GM21825 (cell line): ENCODE data around the gene HES1.
"Not testable (repeated sequence)": the region's sequence is repeated elsewhere in the genome, so short reads cannot be mapped to it uniquely, and the experiment has no call there.

Experiments used
- ATAC-seq: cut with Tn5 transposase; IDR thresholded peaks from one replicate; pipeline ENCODE4 v1.9.1; 2021; ENCODE audit warnings: mild to moderate bottlenecking, moderate library complexity; ENCODE audit not compliant: unreplicated experiment

Gene HES1

GRCh38 chr3:194135806-194136518 lies at the start of gene HES1:
TSS of gene HES1 (plus strand) at chr3:194136148. CDS start at chr3:194136381, 233 bp downstream.
- ATAC-seq: peak; percentile 26

- ATAC-seq: no peak
Observed at GRCh38 chr3:194086388-194087075, 49.4 kb upstream of the HES1 start.

- no peak for ATAC-seq
Observed at GRCh38 chr3:194087280-194087679, 48.7 kb upstream of the HES1 start.

GRCh38 chr3:194087995-194088855 lies 47.7 kb upstream of the HES1 start:
- no peak for ATAC-seq

- peak; percentile 66 for ATAC-seq
Observed at GRCh38 chr3:194089357-194090177, 46.4 kb upstream of the HES1 start.

- not testable (repeated sequence) for ATAC-seq
Observed at GRCh38 chr3:194090178-194090555, 45.8 kb upstream of the HES1 start.

- ATAC-seq: no peak
Observed at GRCh38 chr3:194090716-194091115, 45.2 kb upstream of the HES1 start.

GRCh38 chr3:194091141-194091540 lies 44.8 kb upstream of the HES1 start:
- ATAC-seq: no peak

GRCh38 chr3:194091897-194092296 lies 44.1 kb upstream of the HES1 start:
- ATAC-seq: not testable (repeated sequence)

GRCh38 chr3:194092881-194093301 lies 43.1 kb upstream of the HES1 start:
- ATAC-seq: no peak

GRCh38 chr3:194093842-194094241 lies 42.1 kb upstream of the HES1 start:
- no peak for ATAC-seq

- no peak for ATAC-seq
Observed at GRCh38 chr3:194095464-194095863, 40.5 kb upstream of the HES1 start.

- ATAC-seq: no peak
Observed at GRCh38 chr3:194095902-194096301, 40.0 kb upstream of the HES1 start.

- no peak for ATAC-seq
Observed at GRCh38 chr3:194097141-194097882, 38.6 kb upstream of the HES1 start.

GRCh38 chr3:194098081-194098842 lies 37.7 kb upstream of the HES1 start:
- no peak for ATAC-seq

GRCh38 chr3:194098843-194099183 lies 37.1 kb upstream of the HES1 start:
- no peak for ATAC-seq

- ATAC-seq: no peak
Observed at GRCh38 chr3:194099215-194099614, 36.7 kb upstream of the HES1 start.

GRCh38 chr3:194100856-194101390 lies 35.0 kb upstream of the HES1 start:
- ATAC-seq: peak; percentile 74
